Activated CD4-positive, alpha-beta T cell treated with anti-CD3 and anti-CD28 coated beads, Interleukin-2, Interleukin-6, amounts not matched to agents 100 ng/mL and 50 ng/mL, durations not matched to agents 16 hours and 8 hours (primary cell): ENCODE results near the gene SPARC.
"Not testable (repeated sequence)": the region's sequence is repeated elsewhere in the genome, so short reads cannot be mapped to it uniquely, and the experiment has no call there.

Experiments
- DNase-seq: peaks from one replicate; pipeline ENCODE4 v3.0.0-alpha.2; 2020

SPARC gene

GRCh38 chr5:151699071-151699901, 12.6 kb upstream of the SPARC start:
- no peak for DNase-seq

DNA sequence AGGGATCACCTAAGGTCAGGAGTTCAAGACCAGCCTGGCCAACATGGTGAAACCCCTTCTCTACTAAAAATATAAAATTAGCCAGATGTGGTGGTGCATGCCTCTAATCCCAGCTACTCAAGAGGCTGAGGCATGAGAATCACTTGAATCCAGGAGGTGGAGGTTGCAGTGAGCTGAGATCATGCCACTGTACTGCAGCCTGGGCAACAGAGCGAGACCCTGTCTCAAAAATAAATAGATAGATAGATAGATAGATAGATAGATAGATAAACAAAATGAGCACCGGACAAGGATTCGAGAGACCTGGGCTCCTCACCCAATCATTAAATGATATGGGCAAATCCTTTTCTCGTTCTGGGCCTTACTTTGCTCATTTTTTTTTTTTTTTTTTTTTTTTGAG, 11.4 kb upstream of the SPARC start:
- not testable (repeated sequence) for DNase-seq

DNA sequence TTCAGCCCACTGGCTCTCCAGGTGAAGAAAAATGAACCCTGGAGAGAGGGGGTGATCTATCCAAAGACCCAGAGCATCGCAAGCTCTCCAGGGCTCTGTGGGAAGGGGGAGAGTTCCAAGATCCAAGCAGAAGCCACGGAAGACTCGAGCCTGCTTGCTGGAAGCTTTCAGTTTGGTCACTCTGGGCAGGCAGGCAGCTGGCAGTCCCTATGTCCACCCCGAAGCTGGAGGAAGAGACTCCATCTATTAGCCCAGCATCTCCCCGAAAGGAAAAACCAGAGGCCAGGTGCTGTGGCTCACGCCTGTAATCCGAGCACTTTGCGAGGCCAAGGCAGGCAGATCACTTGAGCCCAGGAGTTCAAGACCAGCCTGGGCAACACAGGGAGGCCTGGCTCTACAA, 10.7 kb upstream of the SPARC start:
- no peak for DNase-seq

- DNase-seq: no peak
Observed at GRCh38 chr5:151696470-151697061, 9.9 kb upstream of the SPARC start.

GRCh38 chr5:151695464-151695863, 8.7 kb upstream of the SPARC start:
- no peak for DNase-seq

GRCh38 chr5:151694035-151694485, 7.3 kb upstream of the SPARC start:
- no peak for DNase-seq

GRCh38 chr5:151692312-151692711, 5.6 kb upstream of the SPARC start:
- DNase-seq: no peak

GRCh38 chr5:151691706-151692105, 5.0 kb upstream of the SPARC start:
- no peak for DNase-seq

GRCh38 chr5:151689591-151689990, 2.9 kb upstream of the SPARC start:
- not testable (repeated sequence) for DNase-seq

- no peak for DNase-seq
Observed at GRCh38 chr5:151688436-151688835, 1.7 kb upstream of the SPARC start.

GRCh38 chr5:151685749-151686673, 704 bp downstream of the SPARC start:
- DNase-seq: no peak

DNA sequence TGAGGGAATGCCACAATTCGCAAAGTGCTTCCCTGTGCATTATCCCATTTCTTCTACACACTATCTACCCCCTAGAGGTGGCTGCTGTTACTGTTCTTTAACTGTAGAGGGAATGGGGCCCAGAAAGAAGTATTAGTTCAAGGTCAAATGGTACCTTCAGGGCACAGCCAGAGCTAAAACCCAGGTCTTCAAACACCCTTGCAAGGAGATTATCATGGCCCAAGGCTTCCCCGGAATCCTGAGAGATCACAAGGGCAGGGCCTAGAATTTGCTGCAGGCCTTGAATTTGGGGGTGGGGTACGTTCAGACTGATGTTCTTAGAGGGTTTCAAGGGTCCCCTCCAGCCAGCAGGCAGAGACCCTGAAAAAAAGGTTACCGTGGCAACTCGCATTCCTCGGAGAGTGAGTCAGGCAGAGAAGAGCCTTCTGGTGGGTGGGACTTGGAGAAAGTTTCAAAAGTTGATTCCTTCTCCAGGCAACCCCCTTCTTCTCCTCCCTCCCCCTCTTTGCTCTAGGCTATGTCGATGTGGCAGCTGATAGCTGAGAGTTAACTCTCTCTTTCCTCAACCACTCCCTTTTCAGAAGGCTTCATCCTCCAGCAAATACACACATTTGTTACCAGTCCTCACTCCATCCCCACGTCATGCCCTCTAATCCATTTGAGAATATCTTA, 1.9 kb downstream of the SPARC start:
- DNase-seq: no peak

DNA sequence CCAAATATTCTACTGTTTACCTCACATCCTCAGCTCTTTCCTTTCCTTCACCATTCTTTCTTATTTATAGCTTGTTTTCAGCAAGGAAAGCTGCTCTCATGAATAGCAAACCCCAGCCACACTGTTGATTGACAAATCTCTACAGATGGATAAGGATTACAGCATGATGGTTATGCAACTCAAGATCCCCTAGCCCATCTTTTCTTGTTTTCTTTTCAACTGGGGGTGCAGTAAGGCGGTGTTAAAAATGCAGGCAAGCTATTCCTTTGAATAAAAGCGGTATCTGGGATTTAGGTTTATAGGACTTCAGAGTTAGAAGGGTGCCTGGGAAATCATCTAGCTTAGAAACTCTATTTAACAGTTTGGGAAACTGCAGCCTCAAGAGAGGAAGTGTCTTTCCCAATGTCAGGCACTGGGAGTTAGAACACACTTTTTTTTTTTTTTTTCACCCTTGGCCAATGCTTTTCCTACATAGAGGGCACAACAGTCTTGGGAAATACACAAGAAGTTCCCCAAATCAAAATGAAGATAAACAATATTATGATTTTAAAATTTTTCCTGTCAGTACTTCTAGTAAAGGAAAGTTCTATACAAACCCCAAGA, 2.6 kb downstream of the SPARC start:
- no peak for DNase-seq

- no peak for DNase-seq
Observed at GRCh38 chr5:151683444-151683843, 3.3 kb downstream of the SPARC start.

DNA sequence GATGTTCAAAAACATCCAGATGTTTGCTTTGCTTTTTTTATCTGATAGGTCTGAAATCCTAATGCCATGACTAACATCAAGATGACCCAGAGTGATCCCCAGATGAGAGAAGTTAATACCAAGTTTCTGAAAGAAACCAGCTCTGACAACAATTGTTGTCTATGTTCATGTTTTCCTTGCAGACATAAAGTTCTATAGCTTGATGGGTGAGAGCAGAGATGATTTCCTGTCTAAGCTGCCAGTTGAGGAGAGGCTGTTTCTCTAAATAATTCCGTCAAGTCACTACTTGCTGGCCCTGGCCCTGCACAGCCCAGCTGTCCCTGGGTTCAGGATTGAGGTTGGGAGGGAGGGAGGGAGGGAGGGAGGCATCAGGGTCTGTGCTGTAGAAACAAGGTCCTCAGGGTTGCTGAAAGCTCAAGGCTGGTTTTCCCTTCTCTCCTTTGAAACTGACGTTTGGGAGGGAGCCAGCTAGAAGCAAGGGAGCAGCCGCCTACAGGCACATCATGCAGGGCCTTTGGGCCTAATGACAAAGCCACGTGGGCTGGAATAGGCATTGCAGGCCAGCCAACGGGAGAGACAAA, 3.9 kb downstream of the SPARC start:
- no peak for DNase-seq

DNA sequence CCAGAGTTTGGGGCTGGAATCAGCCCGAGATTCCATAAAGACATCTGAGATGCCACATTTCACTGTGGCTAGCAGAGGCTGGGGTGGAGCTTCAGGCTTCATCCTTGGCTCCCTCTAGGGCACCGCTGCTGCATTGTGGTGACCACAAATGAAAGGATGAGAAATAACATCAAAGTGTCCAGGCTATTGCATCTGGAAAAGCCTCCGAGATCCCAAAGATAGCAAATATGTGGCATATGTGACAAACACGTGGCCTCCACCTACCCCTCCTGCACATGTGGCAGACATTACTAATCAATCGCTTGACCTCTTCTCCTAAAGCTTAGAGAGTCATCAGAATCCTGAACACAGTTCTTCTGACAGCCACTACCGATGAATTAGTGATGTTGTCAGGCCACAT, 4.5 kb downstream of the SPARC start:
- DNase-seq: no peak

- DNase-seq: no peak
Observed at GRCh38 chr5:151680944-151681427, 5.7 kb downstream of the SPARC start.

GRCh38 chr5:151680156-151680505, 6.6 kb downstream of the SPARC start:
- not testable (repeated sequence) for DNase-seq

GRCh38 chr5:151679421-151680155, 7.1 kb downstream of the SPARC start:
- DNase-seq: no peak

- no peak for DNase-seq
Observed at GRCh38 chr5:151678713-151679112, 8.0 kb downstream of the SPARC start.
